ENCODE results near the gene ST8SIA5. TPM values are rescaled to one million over a fixed set of nuclear protein-coding genes. Genes with fewer than 3 reads are reported as not detected.

The ST8SIA5 gene
- total RNA-seq, 4 donors from 2014 or later, result under 0.01 TPM; not detected in 3

DNA sequence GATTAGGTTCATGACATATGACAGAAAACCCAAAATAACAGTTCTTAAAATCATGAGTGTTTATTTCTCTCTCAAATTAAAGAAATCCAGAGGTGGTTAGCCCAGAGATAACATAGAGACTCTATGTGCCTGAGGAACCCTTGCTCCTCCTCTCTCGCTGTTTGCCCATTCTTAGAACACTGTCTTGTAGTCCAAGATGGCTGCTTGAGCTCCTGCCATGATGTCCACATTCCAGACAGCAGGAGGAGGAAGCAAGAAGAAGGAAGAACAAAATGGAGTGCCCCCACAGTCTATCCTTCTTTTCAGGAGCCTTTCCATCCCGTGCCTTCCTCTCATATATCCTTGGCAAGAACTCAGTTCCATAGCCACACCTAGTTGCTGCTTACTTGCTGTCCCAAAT is 13.9 kb upstream of the ST8SIA5 start:
- TF ChIP-seq, protein P1, sequence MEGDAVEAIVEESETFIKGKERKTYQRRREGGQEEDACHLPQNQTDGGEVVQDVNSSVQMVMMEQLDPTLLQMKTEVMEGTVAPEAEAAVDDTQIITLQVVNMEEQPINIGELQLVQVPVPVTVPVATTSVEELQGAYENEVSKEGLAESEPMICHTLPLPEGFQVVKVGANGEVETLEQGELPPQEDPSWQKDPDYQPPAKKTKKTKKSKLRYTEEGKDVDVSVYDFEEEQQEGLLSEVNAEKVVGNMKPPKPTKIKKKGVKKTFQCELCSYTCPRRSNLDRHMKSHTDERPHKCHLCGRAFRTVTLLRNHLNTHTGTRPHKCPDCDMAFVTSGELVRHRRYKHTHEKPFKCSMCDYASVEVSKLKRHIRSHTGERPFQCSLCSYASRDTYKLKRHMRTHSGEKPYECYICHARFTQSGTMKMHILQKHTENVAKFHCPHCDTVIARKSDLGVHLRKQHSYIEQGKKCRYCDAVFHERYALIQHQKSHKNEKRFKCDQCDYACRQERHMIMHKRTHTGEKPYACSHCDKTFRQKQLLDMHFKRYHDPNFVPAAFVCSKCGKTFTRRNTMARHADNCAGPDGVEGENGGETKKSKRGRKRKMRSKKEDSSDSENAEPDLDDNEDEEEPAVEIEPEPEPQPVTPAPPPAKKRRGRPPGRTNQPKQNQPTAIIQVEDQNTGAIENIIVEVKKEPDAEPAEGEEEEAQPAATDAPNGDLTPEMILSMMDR (IDR thresholded peaks at IDR 0.05; ENCODE audit: low read depth), result no peak

DNA sequence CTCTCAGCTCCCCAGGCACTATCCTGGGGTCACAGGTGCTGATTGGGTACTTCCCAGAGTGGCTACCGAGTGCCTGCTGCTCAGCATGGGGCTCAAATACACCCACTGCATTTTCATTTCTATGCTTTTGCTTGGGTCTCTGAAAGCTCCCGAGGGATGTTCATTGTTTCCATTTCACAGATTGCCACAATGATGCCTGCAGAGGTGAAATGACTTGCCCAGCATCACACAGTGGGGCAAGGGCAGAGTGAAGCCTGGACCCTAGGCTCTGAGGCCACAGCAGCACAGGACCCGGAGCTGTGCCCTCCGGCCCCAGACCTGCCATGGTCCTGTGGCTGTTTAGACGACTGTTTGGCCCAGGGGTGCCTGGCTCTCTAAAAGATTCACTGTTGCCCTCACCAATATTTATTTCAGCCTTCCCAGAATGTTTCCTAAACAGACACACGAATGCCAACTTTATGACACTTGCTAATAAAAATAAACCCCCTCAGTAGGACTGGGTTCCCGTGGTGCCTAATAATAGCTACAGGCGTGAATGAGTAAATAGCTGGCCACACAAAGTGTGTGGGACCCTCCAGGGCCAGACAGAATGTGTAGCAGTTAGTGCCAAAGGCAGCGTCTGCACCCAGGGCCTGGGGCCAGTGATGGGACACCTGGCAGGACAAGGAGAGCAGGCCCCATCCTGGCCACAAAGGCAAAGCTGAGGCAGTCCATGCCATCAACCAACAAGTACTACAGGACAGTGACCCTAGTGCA is 11.5 kb upstream of the ST8SIA5 start:
- TF ChIP-seq, protein P1 (IDR thresholded peaks at IDR 0.05; ENCODE audit: low read depth), result no peak

DNA sequence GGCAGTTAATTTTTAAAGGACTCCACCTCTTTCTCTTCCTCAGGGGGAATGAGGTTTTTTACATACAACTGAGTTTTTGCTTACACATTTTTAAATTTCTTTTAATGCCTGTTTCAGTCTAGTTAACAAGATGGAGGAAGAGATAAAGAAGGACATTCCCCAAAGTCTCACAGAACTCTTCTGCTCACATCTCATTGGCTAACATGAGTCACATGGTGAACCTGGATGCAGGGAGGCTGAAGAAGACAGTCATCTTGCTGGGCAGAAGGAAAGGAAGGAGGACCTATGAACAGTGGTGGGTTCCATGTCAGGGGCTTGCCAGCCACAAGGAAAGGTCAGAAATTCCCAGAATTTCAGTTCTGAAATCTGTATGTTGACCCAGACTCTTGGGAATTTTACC is 10.4 kb upstream of the ST8SIA5 start:
- TF ChIP-seq, protein P1 (IDR thresholded peaks at IDR 0.05; ENCODE audit: low read depth), result no peak

DNA sequence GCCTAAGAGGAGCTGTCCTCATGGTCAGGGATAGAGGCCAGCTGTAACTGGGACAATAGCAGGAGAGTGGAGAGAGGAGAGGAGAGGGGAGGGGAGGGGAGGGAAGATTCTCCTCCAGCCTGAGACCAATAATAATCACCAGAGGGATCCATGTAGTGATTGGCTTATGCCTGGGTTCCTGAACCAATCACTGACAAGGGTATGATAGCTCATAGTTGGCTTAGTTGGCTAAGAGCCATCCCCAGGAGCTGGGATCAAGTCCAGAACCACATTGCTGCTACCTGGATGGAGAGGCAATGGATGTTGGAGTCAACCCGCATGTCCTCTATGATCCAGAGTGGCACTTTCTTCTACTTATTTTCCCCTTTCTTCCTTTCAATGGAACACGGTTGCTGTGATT is 7.7 kb upstream of the ST8SIA5 start:
- TF ChIP-seq, protein P1 (IDR thresholded peaks at IDR 0.05; ENCODE audit: low read depth), result no peak

DNA sequence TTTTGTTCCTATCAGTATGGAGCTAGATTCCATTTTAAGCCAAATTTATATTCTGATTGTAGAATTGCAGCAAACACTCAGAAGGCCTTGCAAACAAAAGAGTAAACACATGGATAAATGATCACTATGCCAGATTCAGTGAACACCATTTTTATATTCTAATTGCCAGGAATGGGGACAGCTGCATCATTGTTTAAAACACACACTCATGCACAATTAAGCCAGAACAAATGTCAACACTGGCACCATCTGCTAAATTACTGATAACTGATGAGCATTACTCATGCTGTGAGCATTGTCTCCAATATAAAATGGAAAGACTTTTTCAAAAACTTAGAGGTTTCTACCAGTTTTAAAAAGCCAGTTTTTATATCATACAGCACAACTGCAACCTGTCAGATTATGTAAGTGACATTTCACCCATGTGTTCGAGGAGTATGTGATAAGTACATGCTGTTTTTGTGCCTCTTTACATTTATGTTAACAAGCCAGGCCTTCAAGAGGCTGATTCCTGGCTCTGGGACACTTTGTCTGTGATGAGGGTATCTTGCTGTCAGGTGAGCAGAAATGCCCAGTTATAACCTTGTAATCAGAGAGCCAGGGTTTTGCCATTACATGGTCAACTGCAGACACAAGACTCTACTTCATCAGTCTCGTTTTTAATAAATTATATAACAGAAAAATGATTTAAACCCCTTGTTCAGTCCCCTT is 4.4 kb upstream of the ST8SIA5 start:
- TF ChIP-seq, protein P1 (IDR thresholded peaks at IDR 0.05; ENCODE audit: low read depth), result no peak

DNA sequence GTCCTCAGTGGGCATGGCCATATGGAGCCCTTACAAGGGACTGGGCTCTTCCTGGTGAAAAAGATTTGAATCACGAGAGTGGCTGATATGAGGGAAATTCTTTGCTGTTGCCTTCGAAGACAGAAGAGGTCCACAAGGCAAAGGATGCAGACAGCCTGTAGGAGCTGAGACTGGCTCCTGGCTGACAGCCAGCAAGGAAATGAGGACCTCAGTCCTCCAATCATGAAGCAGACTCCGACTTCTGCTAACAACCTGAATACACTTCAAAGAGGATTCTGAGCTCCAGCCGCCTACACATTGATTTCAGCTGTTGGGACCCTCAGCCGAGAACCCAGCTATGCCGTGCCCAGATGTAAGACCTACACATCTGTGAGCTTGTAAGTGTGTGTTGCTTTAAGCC is 3.0 kb upstream of the ST8SIA5 start:
- TF ChIP-seq, protein P1 (IDR thresholded peaks at IDR 0.05; ENCODE audit: low read depth), result no peak

DNA sequence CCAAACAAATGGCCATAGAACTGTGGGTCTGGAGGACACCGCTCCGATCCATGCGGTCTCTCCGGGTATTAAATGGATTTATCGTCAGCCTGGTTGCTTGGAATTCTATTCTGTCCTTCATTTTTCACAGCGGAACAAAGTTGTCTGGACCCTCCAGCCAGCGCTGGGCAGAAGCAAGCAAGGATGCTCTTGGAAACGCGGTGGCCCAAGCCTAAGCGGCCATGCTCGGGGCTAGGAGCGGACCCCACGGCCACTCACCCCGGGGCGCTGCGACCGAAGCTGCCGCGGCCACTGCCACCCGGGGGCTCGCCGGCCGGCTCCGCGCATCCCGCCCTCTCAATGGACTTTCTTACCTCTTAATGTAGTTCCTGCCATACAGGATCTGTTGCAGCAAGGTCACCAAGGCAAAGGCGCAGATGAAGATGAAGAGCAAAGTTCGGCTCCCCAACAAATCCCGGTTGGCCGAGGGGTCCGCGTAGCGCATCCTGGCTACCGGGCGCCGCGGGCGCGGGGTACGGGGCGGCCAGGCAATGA is 761 bp downstream of the ST8SIA5 start:
- TF ChIP-seq, protein P1 (IDR thresholded peaks at IDR 0.05; ENCODE audit: low read depth), result no peak

All from subcutaneous adipose tissue (tissue), 4 donors.